Loucy (cell line): ENCODE results near the gene NAV2.

ENCODE experiments used
- H2AFZ ChIP-seq: fragments of 200-600 bp; sonication (generic); 2 replicates; pipeline ENCODE4 v1.6.0; 2016; ENCODE audit warnings: antibody characterized with exemption, mild to moderate bottlenecking, low read length, moderate library complexity
- H3F3A ChIP-seq: fragments of 200-600 bp; 2 replicates; pipeline ENCODE4 v1.6.0; 2016; ENCODE audit warnings: antibody characterized with exemption, low read depth, mild to moderate bottlenecking
- H3K27me3 ChIP-seq: fragments of 200-600 bp; sonication (generic); 2 replicates; pipeline ENCODE4 v1.6.1; 2014; ENCODE audit warnings: low read length, mild to moderate bottlenecking; ENCODE audit not compliant: insufficient read depth, poor library complexity, severe bottlenecking
- H3K36me3 ChIP-seq: fragments of 200-600 bp; sonication (generic); 2 replicates; pipeline ENCODE4 v1.6.1; 2016; ENCODE audit warnings: low read length; ENCODE audit not compliant: insufficient read depth
- H3K4me1 ChIP-seq: fragments of 200-600 bp; sonication (generic); 2 replicates; pipeline ENCODE4 v1.5.1; 2014; ENCODE audit warnings: low read length, mild to moderate bottlenecking; ENCODE audit not compliant: insufficient read depth, poor library complexity, severe bottlenecking
- H3K4me2 ChIP-seq: fragments of 200-600 bp; sonication (generic); 2 replicates; pipeline ENCODE4 v1.6.0; 2014; ENCODE audit warnings: antibody characterized with exemption, low read length, low read depth, mild to moderate bottlenecking; ENCODE audit not compliant: poor library complexity, severe bottlenecking
- H3K4me3 ChIP-seq: fragments of 200-600 bp; sonication (generic); 2 replicates; pipeline ENCODE4 v1.5.1; 2014; ENCODE audit warnings: low read length, mild to moderate bottlenecking, mixed read lengths; ENCODE audit not compliant: poor library complexity, severe bottlenecking
- H3K79me2 ChIP-seq: fragments of 200-600 bp; sonication (generic); 2 replicates; pipeline ENCODE4 v1.6.1; 2014; ENCODE audit warnings: low read length; ENCODE audit not compliant: insufficient read depth
- H3K9ac ChIP-seq: fragments of 200-600 bp; sonication (generic); 2 replicates; pipeline ENCODE4 v1.6.0; 2014; ENCODE audit warnings: mild to moderate bottlenecking, low read depth, low read length, moderate library complexity; ENCODE audit not compliant: poor library complexity, severe bottlenecking
- H3K9me2 ChIP-seq: fragments of 200-600 bp; sonication (generic); replicated peaks from 2 replicates; pipeline ENCODE4 v1.6.1; 2016; ENCODE audit warnings: low read depth, low read length, mixed read lengths
- H3K9me3 ChIP-seq: fragments of 200-600 bp; sonication (generic); 2 replicates; pipeline ENCODE4 v1.6.1; 2014; ENCODE audit warnings: mild to moderate bottlenecking, antibody characterized with exemption, low read length, low read depth; ENCODE audit not compliant: insufficient read depth
- H4K20me1 ChIP-seq: fragments of 200-600 bp; sonication (generic); 2 replicates; pipeline ENCODE4 v1.6.0; 2014; ENCODE audit warnings: antibody characterized with exemption, low read length, mild to moderate bottlenecking; ENCODE audit not compliant: insufficient read depth, poor library complexity, severe bottlenecking
- EZH2phosphoT487 ChIP-seq: fragments of 200-600 bp; IDR thresholded peaks from 2 replicates; pipeline ENCODE4 v1.6.1; 2018; ENCODE audit warnings: antibody characterized with exemption, mild to moderate bottlenecking, moderate library complexity, borderline replicate concordance
- TF ChIP-seq, protein P1 (sequence below): fragments of 200-600 bp; sonication (generic); conservative IDR thresholded peaks from 2 replicates; pipeline ENCODE4 v1.5.1; 2014; ENCODE audit warnings: mild to moderate bottlenecking, antibody characterized with exemption, low read length

The NAV2 gene

DNA sequence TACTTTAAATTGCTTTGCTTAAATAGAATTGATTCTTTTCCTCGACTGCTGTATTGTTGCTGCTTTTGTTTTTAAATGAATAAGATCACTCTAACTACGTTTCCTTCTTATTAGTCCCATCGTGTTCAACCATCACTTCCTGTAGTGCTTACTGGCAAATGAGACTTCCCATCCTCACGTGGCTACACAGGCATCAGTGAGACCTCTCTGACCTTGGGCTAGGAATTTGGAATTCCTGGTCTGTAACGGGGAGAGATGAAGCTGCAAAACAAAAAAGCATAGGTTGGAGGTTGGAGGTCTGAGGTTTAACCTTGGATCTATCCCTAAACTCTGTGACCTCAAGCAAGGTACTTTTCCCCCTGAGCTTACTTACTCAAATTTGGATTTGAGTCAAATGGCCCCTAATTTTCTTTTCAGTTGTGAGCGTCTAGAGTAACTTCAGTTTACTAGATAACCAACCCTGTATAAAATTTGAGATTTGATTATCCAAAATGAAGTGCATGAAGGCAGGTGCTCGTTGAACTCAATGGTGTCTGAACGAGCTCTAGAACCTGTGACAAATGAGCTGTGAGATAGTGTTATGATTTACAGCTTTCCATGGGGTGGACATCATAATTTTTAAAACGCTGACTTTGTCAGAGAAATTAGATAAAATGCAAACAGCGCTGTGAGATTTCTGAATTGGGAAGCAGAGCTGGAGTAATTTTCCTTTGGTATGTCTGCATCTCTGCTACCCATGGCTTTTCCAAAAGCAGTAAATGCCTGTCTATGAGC, 296.4 kb downstream of the NAV2 start:
- Histone ChIP-seq H3K36me3 (no peaks in the 10 kb centered on the region), H3K4me2 (no peak overlapping the region), H3K4me3 (no peak overlapping the region), H3K9me3 (no peaks in the 10 kb centered on the region), H3K79me2 (no peaks in the 10 kb centered on the region), H3K4me1 (peaks cover 7% of the 10 kb centered on the region), H4K20me1 (no peaks in the 10 kb centered on the region), H3K9me2 (no peaks in the 10 kb centered on the region), H3K9ac (no peak overlapping the region), H3K27me3 (no peaks in the 10 kb centered on the region), H3F3A (no peaks in the 10 kb centered on the region), H2AFZ (no peak overlapping the region)
- TF ChIP-seq, protein P1, sequence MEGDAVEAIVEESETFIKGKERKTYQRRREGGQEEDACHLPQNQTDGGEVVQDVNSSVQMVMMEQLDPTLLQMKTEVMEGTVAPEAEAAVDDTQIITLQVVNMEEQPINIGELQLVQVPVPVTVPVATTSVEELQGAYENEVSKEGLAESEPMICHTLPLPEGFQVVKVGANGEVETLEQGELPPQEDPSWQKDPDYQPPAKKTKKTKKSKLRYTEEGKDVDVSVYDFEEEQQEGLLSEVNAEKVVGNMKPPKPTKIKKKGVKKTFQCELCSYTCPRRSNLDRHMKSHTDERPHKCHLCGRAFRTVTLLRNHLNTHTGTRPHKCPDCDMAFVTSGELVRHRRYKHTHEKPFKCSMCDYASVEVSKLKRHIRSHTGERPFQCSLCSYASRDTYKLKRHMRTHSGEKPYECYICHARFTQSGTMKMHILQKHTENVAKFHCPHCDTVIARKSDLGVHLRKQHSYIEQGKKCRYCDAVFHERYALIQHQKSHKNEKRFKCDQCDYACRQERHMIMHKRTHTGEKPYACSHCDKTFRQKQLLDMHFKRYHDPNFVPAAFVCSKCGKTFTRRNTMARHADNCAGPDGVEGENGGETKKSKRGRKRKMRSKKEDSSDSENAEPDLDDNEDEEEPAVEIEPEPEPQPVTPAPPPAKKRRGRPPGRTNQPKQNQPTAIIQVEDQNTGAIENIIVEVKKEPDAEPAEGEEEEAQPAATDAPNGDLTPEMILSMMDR = no peak
- TF ChIP-seq EZH2phosphoT487 = no peak

DNA sequence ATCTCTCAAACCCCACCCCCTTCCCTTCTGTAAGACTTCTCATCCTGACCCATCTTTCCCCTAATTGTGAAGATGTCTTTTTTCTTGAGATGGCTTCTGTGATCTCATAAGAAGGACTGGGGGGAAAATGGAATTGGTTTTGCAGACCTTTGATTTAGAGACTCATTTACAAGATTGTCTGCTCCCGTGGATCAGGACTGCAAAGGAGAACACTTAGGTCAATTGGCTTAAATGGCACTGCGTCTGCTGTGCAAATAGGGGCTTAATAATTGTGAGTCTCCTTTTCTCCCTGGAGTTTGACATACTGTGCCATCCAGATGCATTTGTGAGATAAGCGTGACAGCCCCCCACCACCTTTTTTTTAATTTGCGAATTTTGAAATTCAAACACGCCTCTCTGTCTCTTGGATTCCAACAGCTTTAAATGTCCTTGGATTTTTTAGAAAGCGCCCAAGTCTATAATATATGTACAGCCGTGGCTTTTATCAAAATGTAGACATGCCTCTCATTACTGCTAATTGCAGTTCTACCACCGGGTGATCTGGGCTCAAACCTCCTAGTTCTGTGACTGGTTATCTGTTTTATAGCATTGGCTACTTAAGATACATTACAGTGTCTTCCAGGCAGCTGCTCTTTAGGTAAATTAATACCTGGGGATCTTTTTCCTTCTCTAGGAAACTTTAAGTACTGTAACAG, 297.7 kb downstream of the NAV2 start:
- no peaks in the 10 kb centered on the region for H3K9me3 ChIP-seq
- no peak overlapping the region for H3K9ac ChIP-seq
- H3K4me1 ChIP-seq = peaks cover 8% of the 10 kb centered on the region
- no peaks in the 10 kb centered on the region for H3K9me2 ChIP-seq
- H4K20me1 ChIP-seq = no peaks in the 10 kb centered on the region
- no peak overlapping the region for H3K4me2 ChIP-seq
- no peak overlapping the region for H2AFZ ChIP-seq
- TF ChIP-seq EZH2phosphoT487 = no peak
- TF ChIP-seq, protein P1 = no peak
- H3K79me2 ChIP-seq = no peaks in the 10 kb centered on the region
- H3F3A ChIP-seq = no peaks in the 10 kb centered on the region
- H3K4me3 ChIP-seq = no peak overlapping the region
- H3K36me3 ChIP-seq = no peaks in the 10 kb centered on the region
- H3K27me3 ChIP-seq = no peaks in the 10 kb centered on the region

DNA sequence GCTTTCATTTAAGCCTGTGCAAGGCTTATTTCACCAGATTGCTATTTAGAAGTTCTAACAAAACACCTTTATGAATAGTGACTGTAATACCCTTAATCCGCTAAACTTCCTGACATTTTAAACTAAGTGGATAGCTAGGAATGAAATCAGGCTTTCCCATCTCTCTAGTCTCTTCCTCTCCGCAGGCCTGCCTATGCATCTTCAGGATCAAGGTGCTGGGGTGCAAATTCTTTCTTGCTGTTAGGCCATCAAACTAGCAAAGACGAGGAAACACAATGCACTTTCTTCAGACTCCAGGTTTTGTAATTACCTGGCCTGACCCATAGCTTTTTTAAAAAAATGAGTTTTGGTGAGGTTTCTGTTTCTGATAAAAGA, 298.2 kb downstream of the NAV2 start:
- Histone ChIP-seq H3K36me3 (no peaks in the 10 kb centered on the region), H3K4me1 (peaks cover 8% of the 10 kb centered on the region), H3K9ac (no peak overlapping the region), H3K9me3 (no peaks in the 10 kb centered on the region), H3K4me2 (no peak overlapping the region), H2AFZ (no peak overlapping the region), H3F3A (no peaks in the 10 kb centered on the region), H3K27me3 (no peaks in the 10 kb centered on the region), H3K79me2 (no peaks in the 10 kb centered on the region), H3K9me2 (no peaks in the 10 kb centered on the region), H3K4me3 (no peak overlapping the region), H4K20me1 (no peaks in the 10 kb centered on the region)
- no peak for TF ChIP-seq EZH2phosphoT487
- TF ChIP-seq, protein P1 = no peak
